Retinal pigment epithelial cell (primary cell): ENCODE results near the gene PNPLA3.
"Not testable (repeated sequence)": the region's sequence is repeated elsewhere in the genome, so short reads cannot be mapped to it uniquely, and the experiment has no call there.

Source experiments
- DNase-seq: peaks from one replicate; pipeline ENCODE4 v3.0.0-alpha.2; 2010; ENCODE audit warnings: low read depth
- H3K4me3 ChIP-seq: 2 replicates; pipeline ENCODE4 v1.5.1; 2011; ENCODE audit warnings: mild to moderate bottlenecking, low read length, control low read depth, moderate library complexity
- TF ChIP-seq, protein P1 (sequence below): conservative IDR thresholded peaks from 2 replicates; pipeline ENCODE4 v1.5.1; 2011; ENCODE audit warnings: low read depth, low read length, control low read depth, inconsistent platforms

The PNPLA3 gene

DNA sequence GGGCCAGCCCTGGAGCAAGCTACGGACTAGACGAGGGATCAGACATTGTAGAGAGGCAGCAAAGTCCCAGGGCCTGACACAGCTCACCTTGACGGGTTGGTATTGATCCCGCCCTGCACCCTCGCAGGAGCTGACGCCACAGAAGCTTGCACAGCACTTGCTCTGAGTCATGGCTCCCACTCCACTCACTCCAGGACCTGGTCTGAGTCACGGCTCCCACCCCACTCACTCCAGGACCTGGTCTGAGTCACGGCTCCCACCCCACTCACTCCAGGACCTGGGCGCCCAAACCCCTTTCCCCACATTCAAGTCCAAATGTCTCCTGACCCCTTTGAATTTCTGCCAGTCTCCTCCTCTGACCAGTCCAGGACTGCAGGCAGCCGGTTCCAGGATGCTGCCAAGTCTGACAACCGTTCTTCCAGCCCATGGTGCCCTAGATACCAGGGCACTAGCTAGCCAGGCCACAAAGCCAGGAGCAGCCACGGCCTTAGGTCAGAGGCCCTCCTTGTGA is 25.8 kb upstream of the PNPLA3 start:
- DNase-seq = no peak
- TF ChIP-seq, protein P1, sequence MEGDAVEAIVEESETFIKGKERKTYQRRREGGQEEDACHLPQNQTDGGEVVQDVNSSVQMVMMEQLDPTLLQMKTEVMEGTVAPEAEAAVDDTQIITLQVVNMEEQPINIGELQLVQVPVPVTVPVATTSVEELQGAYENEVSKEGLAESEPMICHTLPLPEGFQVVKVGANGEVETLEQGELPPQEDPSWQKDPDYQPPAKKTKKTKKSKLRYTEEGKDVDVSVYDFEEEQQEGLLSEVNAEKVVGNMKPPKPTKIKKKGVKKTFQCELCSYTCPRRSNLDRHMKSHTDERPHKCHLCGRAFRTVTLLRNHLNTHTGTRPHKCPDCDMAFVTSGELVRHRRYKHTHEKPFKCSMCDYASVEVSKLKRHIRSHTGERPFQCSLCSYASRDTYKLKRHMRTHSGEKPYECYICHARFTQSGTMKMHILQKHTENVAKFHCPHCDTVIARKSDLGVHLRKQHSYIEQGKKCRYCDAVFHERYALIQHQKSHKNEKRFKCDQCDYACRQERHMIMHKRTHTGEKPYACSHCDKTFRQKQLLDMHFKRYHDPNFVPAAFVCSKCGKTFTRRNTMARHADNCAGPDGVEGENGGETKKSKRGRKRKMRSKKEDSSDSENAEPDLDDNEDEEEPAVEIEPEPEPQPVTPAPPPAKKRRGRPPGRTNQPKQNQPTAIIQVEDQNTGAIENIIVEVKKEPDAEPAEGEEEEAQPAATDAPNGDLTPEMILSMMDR = no peak
- H3K4me3 ChIP-seq = no peak overlapping the region

DNA sequence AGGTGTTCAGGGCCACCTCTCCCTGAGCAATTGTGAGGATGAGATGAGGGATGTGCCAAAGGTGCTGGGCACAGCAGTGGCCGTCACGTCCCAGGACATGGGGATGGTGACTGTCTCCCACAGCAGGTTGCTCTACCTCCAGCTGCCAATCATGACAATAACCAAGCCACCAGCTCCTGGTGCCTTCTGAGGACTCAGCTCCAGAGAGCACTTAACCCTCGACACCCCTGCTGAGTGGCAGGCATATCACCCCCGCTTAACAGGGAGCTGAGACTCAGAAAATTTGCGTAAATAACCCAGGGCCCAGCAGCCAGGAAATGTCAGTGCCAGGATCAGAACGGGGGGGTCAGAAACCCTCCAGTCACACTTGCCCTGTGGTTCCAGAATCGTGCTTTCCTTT is 23.4 kb upstream of the PNPLA3 start:
- TF ChIP-seq, protein P1 = no peak
- no peak for DNase-seq
- H3K4me3 ChIP-seq = no peak overlapping the region

DNA sequence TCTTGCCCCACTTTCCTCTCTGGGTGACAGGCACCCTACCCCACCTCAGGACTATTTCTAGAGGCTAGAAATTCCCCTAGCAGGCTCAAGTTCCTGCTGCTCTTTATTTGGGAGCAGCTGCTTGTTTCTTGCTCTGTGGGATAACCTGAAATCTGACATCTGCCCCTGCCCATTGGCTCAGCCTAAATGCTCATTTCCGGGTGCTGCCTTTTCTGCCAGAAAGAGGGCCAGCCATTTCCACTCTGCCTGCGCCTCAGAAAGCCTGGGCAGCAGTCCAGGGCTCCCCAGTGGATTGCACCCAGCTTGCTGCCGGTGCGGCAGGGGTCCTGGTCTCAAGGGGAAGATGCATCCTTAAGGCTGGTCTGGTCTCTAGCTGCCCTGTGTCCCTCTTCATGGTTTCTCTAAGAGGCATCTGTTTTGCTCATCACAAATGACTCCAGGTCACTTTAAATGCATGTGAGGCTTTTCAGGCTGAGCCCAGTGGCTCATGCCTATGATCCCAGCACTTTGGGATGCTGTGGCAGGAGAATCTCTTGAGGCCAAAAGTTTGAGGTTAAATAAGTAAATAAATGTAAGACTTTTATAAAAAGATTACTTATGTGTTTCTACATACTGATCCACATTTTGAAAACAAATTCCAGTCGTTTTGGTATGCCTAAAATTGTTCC is 21.5 kb upstream of the PNPLA3 start:
- TF ChIP-seq, protein P1 = no peak
- no peak for DNase-seq
- no peak overlapping the region for H3K4me3 ChIP-seq

DNA sequence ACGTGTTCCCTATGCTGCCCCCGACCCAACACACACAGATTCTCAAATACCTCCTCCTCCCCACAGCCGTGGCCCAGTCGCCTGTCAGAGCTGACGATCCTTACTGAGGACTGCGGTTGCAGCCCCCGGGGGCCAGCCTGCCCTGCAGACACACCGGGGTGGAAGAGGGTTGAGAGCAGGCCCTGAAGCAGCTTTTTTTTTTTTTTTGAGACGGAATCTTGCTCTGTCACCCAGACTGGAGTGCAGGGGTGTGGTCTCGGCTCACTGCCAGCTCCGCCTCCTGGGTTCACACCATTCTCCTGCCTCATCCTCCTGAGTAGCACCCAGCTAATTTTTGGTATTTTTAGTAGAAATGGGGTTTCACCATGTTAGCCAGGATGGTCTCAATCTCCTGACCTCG is 20.6 kb upstream of the PNPLA3 start:
- DNase-seq = not testable (repeated sequence)

DNA sequence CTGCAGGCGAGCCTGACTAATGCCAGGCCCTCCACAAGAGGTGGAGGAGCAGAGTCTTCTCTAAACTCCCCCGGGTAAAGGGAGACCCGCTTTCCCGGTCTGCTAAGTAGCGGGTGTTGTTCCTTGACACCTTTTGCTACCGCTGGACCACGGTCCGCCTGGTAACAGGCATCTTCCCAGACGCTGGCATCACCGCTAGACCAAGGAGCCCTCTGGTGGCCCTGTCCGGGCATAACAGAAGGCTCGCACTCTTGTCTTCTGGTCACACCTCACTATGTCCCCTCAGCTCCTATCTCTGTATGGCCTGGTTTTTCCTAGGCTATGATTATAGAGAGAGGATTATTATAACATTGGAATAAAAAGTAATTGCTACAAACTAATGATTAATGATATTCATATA is 19.2 kb upstream of the PNPLA3 start:
- not testable (repeated sequence) for H3K4me3 ChIP-seq, DNase-seq
- TF ChIP-seq, protein P1 = peak; percentile 41

More for the DNA sequence above, 20.6 kb upstream of the PNPLA3 start:
- H3K4me3 ChIP-seq = not testable (repeated sequence)

DNA sequence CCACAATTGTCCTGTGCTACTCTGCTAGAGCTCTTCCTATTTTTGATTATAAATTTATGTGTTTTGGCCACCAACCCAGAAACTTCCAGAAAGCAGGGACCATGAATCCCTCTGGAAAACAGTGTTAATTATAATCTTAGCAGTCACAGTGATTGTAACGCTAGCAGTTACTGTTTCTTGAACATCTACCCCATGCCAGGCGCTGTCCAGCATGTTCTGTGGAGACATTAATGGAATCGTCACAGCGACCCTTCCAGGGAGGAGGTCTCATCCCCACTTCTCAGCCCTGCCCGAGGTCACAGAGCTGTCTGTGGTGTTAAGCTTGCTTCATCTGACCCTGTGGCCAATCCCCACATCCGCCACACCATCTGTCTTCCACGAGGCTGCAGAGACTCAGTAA is 17.9 kb upstream of the PNPLA3 start:
- TF ChIP-seq, protein P1 = no peak
- no peak overlapping the region for H3K4me3 ChIP-seq
- DNase-seq = no peak

DNA sequence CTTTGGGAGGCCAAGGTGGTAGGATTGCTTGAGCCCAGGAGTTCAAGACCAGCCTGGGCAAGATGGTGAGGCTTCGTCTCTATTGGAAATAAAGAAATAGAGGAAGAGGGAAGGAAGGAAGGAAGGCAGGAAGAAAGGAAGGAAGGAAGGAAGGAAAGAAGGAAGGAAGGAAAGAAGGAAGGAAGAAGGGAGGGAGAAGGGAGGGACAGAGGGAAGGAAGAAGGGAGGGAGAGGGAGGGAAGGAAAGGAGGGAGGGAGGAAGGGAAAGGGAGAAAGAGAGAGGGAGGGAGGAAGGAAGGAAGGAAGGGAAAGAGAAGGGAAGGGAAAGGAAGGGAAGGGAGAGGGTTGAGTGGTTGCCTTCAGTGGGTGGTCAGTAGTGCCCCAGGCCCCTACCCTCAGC is 13.9 kb upstream of the PNPLA3 start:
- DNase-seq = no peak
- H3K4me3 ChIP-seq = no peak overlapping the region
- TF ChIP-seq, protein P1 = no peak
